ENCODE measurements around the gene LYRM4. TPM values are rescaled to one million over a fixed set of nuclear protein-coding genes. Genes with fewer than 3 reads are reported as not detected.

The LYRM4 gene
- total RNA-seq, 1 donor from 2014 or later, result 20.4 TPM

GRCh38 chr6:5188646-5189045 is 72.1 kb downstream of the LYRM4 start:
- intact Hi-C loops (cut with DNase I), result no loop called here
- TF ChIP-seq CTCF (IDR thresholded peaks at IDR 0.05), result no peak
- Histone ChIP-seq H3K4me1 (no peaks in the 10 kb centered on the region), H3K27ac (no peak overlapping the region), H3K27me3 (no peaks in the 10 kb centered on the region), H3K9me3 (no peaks in the 10 kb centered on the region), H3K4me3 (no peak overlapping the region), H3K36me3 (no peaks in the 10 kb centered on the region)
- ATAC-seq, result no peak
- no peak for DNase-seq

- Histone ChIP-seq H3K36me3 (no peaks in the 10 kb centered on the region), H3K27ac (no peak overlapping the region), H3K27me3 (no peaks in the 10 kb centered on the region), H3K4me1 (no peaks in the 10 kb centered on the region), H3K4me3 (no peak overlapping the region), H3K9me3 (no peaks in the 10 kb centered on the region)
- no peak for TF ChIP-seq CTCF (IDR thresholded peaks at IDR 0.05)
- ATAC-seq (no peak), DNase-seq (no peak)
- intact Hi-C loops (cut with DNase I), result no loop called here
Observed at GRCh38 chr6:5184878-5185277, 75.9 kb downstream of the LYRM4 start.

GRCh38 chr6:5184218-5184617 is 76.5 kb downstream of the LYRM4 start:
- Histone ChIP-seq H3K27me3 (no peaks in the 10 kb centered on the region), H3K4me3 (no peak overlapping the region), H3K9me3 (no peaks in the 10 kb centered on the region), H3K4me1 (no peaks in the 10 kb centered on the region), H3K27ac (no peak overlapping the region), H3K36me3 (no peaks in the 10 kb centered on the region)
- TF ChIP-seq CTCF (IDR thresholded peaks at IDR 0.05), result no peak
- ATAC-seq (no peak), DNase-seq (no peak)
- intact Hi-C loops (cut with DNase I), result no loop called here

- intact Hi-C loops (cut with DNase I), result no loop called here
- no peak for DNase-seq
- no peaks in the 10 kb centered on the region for H3K9me3 ChIP-seq
- no peaks in the 10 kb centered on the region for H3K27me3 ChIP-seq
- H3K4me3 ChIP-seq, result no peak overlapping the region
- no peaks in the 10 kb centered on the region for H3K36me3 ChIP-seq
- no peak for ATAC-seq
- no peaks in the 10 kb centered on the region for H3K4me1 ChIP-seq
- no peak overlapping the region for H3K27ac ChIP-seq
- no peak for TF ChIP-seq CTCF (IDR thresholded peaks at IDR 0.05)
Observed at GRCh38 chr6:5181510-5182317, 79.0 kb downstream of the LYRM4 start.

- Histone ChIP-seq H3K36me3 (no peaks in the 10 kb centered on the region), H3K9me3 (no peaks in the 10 kb centered on the region), H3K27me3 (no peaks in the 10 kb centered on the region), H3K4me3 (no peak overlapping the region), H3K27ac (no peak overlapping the region), H3K4me1 (no peaks in the 10 kb centered on the region)
- ATAC-seq (no peak), DNase-seq (no peak)
- no peak for TF ChIP-seq CTCF (IDR thresholded peaks at IDR 0.05)
- intact Hi-C loops (cut with DNase I), result no loop called here
Observed at GRCh38 chr6:5180636-5181035, 80.1 kb downstream of the LYRM4 start.

Data from upper lobe of right lung (tissue), 1 donor.